HG03097 (cell line): ENCODE data around the gene NUDT3.

Experiments
- ATAC-seq: cut with Tn5 transposase; IDR thresholded peaks from one replicate; pipeline ENCODE4 v1.9.1; 2021; ENCODE audit not compliant: unreplicated experiment, low FRiP score

The NUDT3 gene

GRCh38 chr6:34231566-34232336 is 160.7 kb downstream of the NUDT3 start:
- no peak for ATAC-seq

GRCh38 chr6:34230653-34231371 is 161.7 kb downstream of the NUDT3 start:
- no peak for ATAC-seq

DNA sequence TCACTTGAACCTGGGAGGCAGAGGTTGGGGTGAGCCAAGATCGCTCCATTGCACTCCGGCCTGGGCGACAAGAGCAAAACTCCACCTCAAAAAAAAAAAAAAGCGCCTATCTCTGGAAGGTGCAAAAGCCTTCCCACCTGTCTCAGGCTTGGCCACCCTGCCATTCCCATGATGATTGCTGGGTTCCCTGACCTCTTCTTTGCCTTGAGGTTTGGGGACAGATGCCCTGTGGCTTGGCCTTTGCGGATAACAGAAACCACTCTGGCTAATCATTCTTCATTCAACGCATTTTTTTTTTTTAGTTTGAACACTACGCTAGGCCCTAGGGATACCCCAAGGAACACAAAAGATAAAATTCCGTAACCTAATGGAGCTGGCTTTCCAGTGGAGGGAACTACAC is 162.6 kb downstream of the NUDT3 start:
- ATAC-seq, result no peak
